ENCODE data around the gene RTN4RL2.

RTN4RL2 gene

DNA sequence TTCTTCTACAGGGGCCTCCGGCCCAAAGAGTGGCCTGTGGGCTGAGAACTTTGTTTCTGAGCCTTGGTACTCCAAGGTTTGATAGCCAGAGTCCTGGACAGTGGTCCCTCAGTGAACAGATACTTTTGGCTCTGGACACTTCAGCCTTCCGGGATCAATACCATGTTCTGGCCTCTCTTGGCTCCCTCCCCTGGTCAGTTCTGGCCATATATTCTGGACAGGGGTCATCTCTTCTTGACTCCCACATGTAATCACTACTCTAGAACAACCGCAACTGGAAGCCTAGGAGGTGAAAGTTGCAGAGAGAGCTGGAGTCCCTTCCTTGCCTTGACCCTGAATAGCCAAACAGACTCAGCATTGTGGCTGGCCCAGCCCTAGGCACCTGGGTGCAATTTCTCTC is 2.3 kb downstream of the RTN4RL2 start:
- no peak for DNase-seq (ENCODE audit: low read depth)

DNA sequence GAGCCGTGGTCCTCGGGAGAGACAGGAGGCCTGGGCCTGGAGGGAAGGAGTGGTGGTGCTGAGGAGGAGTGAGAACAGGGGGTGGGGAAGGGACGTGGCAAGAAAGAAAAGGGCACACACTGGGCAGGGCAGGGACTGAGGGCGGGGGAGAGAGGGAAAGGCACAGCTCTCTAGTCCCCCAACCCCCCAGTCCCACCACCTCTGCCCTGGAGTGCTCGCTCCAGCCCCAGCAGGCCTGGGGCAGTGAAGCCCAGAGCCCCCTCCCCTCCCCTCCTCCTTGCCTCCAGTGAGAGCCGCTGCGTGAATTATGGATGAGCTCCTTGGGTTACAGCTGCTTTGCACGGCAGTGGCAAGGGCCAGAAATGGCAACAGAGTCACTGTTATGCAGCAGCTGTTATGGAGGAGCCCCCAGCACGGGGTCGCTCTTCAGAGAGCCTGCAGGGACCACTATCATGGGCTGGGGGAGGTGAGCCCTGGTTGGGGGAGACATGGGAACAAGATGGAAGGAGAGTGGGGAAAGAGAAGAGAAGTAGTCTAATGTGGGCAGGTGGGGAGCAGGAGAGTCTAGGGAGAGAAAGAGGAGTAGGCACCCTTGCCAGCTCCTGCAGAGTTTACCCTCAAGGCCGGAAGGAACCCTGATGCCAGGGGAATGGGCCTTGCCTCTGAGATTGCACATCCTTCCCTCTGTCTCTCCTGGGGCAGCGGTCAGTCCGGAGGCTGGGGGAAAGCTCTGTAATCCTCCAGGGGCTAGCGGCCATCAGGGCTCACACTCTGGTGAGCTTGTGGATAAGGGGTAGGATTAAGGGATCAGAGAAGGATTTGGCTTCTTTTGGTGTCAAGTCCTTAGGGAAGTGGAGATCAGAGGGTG is 3.6 kb downstream of the RTN4RL2 start:
- DNase-seq (ENCODE audit: low read depth) = no peak

DNA sequence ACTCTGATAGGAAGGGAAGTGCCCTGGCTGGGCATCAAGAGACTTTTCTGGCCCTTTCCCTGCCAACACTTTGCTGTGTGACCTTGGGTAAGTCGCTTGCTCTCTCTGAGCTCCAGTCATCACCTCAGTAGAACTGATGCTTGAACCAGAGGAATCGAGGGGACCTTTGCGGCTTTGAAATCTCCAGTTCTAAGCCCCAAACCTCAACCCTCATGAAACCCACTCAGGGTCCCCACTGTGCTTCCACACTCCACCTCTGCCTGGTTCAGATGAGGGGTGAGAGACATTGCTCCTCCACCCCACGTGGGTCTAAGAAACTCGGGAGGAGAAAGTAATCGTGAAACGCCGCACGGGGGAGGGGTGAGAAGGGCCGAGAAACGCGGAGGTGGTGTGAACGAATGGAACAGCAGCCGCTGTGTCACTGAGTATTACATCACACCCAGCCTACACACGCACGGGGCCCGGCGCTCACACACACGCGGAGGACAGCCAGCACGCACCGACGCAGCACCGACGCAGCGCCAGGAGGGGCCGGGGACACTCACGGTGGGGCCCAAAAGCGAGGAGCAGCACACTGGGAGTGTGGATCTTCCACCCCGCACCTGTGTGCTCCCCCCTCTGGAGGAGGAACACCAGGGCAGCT is 4.3 kb downstream of the RTN4RL2 start:
- no peak for DNase-seq (ENCODE audit: low read depth)

DNA sequence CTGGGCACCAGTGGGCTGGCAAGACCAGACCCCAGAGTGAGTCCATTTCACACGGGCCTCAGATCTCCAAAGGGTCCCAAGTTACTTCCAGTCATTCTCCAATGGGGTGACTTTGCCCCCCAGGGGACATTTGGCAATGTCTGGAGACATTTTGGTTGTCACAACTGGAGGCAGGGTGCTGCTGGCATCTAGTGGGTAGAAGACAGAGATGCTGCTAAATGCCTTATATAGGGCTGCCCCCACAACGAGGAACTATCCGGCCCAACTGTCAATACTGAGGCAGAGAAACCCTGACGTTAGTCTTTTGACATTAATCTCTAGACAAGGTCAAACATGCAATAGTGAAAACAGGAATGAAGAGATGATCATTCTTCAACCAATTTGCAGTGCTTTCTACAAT is 6.4 kb downstream of the RTN4RL2 start:
- no peak for DNase-seq (ENCODE audit: low read depth)

DNA sequence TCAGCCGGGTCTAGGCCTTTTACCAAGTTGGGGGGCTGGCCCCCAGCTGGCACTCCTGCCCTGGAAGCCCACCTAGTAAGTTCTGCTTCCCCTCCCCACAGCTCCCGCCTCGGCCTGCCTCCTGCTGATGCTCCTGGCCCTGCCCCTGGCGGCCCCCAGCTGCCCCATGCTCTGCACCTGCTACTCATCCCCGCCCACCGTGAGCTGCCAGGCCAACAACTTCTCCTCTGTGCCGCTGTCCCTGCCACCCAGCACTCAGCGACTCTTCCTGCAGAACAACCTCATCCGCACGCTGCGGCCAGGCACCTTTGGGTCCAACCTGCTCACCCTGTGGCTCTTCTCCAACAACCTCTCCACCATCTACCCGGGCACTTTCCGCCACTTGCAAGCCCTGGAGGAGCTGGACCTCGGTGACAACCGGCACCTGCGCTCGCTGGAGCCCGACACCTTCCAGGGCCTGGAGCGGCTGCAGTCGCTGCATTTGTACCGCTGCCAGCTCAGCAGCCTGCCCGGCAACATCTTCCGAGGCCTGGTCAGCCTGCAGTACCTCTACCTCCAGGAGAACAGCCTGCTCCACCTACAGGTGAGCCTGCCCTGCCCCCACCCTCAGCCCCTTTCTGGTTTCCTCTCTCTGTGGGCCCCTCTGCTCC is 7.3 kb downstream of the RTN4RL2 start:
- no peak for DNase-seq (ENCODE audit: low read depth)

DNA sequence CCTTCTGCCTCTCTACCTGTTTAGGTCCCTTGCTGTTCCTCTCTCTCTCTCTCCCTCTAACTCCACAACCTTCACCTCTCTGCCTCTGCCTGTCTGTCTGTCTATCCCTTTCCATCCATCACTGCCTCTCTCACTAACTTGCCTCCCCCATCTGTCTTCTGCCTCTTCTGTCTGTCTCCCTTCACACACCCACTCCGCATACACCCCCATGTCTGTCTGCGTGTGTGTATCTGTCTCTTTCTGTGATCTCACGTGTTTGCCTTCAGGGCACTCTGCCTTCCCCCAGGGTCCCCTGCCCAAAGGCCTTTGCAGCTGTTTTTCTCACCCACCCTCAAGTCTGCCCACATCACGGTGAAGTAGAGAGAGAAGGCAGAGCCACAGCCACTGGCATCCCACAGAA is 7.9 kb downstream of the RTN4RL2 start:
- DNase-seq (ENCODE audit: low read depth) = no peak

DNA sequence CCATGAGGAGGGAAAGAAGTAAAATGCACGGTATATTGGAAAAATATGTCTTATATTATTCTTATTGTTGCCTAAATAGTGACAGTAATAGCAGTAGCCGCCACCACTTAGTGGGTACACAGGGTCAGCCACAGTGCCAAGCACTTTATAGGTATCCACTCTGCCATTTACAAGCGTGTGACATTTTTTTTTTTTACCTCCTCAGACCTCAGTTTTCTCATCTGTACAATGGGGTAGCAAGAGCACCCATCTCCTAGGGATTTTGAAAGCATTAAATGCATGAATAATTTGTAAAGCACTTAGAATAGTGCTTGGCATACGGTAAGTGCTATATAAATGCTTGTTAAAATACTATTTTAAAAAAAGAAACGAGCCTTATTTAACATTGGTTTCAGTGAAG is 8.9 kb downstream of the RTN4RL2 start:
- no peak for DNase-seq (ENCODE audit: low read depth)

DNA sequence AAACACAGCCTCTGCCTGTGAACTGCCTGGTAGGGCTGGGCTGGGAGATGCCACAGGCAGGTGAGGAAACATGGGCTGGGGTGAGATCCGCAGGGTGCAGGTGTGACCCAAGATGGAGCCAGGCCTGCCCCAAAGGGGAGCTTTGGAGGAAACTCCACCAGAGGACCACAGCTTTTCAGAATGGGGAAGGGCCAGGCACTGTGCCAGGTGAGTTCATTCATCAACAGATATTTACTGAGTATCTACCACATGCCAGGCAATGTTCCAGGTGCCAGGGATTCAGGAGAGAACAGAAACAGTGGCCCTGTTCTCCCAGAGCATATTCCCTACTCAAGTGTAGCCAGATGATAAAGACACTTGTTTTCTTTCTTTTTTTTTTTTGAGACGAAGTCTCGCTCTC is 11.2 kb downstream of the RTN4RL2 start:
- no peak for DNase-seq (ENCODE audit: low read depth)

DNA sequence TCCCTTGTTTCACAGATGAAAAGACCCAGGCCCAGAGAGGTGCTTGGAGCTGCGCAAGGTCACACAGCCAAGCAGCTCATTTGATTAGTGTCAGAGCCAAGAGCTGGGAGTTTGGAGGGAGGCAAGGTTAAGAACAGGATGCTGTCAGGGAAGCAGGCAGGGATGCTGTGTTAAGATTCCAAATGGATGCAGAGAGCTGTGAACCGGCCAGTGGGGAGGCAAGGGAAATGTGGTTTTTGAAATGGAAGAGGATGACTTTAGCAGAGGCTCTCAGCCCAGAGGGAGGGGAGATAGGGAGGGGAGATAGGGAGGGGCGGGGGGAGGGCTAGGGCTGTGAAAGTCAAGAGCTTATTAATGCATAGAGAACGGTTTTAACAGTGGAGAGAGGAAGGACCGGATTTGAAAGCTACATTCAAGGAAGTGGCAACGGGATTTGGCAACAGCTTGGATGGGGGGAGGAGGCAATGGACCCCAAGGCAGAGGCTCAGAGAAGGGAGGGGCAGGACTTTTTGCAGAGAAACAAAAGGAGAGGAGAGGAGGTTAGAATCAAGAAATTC is 13.0 kb downstream of the RTN4RL2 start:
- no peak for DNase-seq (ENCODE audit: low read depth)

DNA sequence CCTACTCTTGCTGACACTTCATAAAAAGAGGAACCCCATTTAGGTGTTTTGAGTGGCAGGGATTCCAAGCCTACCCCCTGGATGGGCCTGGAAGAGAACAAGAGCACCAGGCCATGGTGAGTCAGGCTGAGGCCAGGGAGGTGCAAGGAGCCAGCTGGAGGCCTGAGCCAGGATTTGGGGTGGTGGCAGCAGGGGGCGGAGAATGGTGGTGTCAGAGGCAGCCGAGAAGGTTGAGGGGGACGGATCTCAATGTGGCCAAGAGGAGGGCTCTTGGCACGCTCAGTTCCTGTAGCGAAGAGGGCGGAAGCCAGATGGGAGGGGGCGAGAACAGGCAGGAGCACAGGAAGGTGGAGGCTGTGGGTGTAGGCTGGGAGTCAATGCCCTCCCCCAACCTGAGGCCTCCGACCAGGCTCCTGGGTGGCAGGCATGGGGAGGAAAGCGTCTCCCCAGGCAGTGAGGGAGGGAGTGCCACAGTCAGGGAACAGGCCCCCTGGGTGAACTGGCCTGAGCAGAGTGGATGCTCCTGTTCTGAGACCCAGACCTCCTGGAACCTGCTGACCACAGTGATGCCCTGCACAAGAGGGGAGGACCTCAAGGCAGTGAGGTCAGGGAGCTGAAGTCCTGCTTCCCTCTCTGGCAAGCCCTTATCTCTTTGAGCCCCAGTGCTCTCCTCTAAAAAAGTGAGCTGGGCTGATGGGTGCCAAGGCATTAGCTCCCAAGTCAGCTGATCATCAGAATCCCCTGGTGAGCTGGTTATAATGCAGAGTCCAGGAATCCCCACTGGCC is 13.9 kb downstream of the RTN4RL2 start:
- DNase-seq (ENCODE audit: low read depth) = no peak

DNA sequence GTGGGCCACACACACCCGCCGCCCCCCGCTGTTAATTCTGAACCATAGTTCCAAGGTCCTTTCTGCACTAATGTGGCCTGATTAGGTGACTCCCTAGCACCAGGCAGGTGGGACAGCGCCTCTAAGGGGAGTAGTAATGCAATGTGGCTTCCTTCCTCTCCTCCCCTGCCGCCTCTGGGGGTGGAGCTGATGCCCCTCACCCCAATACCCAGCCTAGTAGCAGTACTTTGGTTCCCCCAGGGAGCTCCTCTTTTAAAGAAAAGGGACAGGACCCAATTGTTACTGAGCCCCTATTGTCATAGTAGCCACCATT is 14.4 kb downstream of the RTN4RL2 start:
- DNase-seq (ENCODE audit: low read depth) = no peak

DNA sequence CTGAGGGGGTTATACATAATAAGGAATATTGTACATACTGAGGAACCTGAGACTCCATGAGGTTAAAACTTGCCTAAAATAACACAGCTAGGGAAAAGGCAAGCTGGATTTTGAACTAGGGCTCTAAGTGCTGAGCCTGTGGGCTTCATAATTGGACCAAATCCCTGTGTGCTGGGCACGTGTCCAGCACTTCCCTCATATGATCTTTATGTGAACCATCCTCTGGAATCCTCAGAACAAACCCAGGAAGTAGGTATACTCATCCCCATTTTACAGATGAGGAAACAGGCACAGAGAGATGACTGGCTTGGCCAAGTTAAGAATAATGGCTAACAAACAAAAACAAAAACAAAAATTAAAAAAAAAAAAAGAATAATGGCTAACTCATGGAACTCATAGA is 14.9 kb downstream of the RTN4RL2 start:
- DNase-seq (ENCODE audit: low read depth) = no peak

DNA sequence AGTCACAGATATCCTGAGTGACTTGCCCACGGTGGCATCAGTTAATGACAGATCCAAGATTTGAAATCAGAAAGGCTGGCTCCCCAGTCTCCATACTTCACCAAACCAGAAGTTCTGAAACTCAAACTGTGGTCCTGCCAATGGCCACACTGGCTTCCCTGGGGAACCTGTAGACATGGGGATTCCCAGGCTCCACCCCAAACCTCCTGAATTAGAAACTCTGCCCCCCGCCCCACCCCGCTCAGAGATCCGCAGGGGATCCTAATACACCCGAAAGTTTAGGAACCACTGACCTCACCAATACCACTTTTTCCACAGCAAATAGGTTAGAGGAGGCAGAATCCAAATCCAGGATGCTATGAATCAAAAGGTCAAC is 15.3 kb downstream of the RTN4RL2 start:
- no peak for DNase-seq (ENCODE audit: low read depth)

DNA sequence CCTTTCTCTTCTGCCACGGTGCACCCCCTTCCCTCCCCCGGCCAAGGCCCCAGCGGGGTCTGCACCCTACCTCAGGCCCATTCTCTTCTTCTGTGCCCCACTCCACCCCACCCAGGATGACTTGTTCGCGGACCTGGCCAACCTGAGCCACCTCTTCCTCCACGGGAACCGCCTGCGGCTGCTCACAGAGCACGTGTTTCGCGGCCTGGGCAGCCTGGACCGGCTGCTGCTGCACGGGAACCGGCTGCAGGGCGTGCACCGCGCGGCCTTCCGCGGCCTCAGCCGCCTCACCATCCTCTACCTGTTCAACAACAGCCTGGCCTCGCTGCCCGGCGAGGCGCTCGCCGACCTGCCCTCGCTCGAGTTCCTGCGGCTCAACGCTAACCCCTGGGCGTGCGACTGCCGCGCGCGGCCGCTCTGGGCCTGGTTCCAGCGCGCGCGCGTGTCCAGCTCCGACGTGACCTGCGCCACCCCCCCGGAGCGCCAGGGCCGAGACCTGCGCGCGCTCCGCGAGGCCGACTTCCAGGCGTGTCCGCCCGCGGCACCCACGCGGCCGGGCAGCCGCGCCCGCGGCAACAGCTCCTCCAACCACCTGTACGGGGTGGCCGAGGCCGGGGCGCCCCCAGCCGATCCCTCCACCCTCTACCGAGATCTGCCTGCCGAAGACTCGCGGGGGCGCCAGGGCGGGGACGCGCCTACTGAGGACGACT is 15.9 kb downstream of the RTN4RL2 start:
- DNase-seq (ENCODE audit: low read depth) = no peak

DNA sequence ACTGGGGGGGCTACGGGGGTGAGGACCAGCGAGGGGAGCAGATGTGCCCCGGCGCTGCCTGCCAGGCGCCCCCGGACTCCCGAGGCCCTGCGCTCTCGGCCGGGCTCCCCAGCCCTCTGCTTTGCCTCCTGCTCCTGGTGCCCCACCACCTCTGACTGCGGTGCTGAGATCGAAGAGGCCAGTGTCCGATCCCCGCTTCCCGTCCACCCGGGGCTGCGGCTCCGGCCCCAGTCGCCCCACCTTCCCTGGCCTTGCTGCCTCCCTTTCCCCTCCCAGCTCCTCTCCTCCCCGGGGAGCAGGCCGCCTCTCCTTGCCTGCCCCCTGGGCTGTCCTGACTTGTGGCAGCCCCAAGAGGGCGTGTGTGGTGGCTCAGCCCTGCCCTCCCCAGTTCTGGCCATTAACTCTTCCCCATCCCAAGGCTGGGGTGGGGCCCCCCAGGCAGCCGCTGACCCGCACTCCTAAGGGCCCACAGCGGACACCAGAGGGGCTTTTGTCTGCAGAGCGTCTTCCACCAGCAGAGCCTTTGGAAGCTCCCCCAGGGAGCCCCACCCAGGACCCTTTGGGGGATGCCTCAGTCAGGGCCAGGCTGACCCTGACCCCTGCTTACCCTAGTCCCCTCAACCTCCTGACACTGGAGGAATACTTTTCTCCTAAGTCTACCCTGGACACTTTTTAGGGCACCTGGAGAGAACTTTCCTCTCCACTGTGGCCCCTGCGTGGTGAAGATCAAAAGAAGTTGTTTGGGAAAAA is 16.6 kb downstream of the RTN4RL2 start:
- DNase-seq (ENCODE audit: low read depth) = no peak

DNA sequence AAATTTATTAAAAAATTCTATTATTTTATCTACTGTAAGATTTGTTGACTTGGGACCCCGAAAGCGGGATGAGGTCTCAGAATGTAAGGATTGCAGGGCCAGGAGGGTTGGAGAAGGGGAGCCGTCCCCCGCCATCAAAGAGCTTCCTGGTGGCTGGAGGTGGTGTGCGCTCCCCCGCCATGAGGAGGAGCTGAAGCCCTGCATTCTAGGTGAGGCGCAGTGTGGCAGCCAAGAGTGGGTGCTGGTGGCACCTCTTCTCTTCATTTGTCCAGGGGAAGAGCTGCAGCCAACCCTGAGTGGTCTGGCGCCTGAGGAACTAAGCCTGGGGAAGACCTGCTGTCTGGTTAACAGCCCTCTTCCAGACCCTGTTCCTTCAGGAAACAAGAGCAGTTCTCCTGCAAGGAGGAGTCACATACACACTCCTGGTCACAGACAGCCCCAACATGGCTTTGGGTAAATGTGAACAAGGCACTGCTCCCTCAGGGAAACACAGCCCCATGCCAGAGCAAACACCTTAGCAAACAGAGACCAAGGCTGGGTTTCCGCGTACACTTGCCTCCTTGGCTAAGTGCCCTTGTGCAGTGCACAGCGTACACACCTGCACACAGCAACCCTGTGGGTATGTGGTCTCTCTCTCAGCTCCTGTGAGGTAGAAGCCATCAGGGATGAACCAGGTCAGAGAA is 17.3 kb downstream of the RTN4RL2 start:
- DNase-seq (ENCODE audit: low read depth) = no peak

DNA sequence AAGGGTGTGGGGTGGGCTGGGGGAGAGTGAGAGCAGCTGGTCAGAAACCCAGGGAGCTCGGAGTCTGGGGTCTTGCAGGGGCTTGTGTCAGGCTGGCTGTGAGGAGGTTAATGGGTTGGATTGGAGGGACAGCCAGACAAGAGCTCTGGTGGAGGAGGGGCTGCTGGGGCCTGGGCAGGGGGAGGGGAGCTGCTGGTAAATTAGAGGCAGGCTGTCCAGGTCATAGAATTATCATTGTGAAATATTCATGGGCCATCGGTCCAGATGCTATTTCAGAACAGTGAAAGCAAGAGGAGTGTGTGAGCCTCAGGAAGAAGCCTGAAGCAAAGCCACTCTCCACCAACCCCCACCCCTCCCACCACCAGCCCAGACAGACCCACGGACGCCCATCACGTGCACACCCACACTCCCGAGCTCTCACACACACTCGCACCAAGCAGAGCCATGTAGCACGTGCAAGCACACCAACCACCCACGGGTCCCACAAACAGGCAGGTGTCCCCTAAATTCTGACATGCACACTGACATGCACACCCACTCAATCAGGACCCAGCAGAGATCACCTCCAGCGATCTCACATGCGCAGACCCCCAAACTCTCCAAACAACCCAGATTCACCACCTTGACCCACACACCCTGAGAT is 18.8 kb downstream of the RTN4RL2 start:
- no peak for DNase-seq (ENCODE audit: low read depth)

DNA sequence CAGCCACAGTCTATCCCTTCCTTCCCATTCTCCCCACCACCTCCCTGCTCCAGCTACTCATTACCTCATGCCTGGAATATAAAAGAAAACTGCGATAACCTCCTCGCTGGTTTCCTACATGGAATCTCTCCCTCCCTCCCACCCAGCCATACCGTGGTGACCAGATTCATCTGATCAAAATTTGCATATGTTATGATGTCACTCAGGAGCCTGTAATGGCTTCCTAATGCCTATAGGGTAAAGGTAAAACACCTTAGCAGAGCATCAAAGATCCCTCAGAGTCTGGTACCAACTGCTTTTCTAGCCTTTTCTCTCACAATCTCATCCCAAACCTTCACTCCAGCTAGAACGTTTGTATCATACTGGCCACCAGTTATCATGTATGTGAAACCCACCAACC is 19.6 kb downstream of the RTN4RL2 start:
- no peak for DNase-seq (ENCODE audit: low read depth)

DNA sequence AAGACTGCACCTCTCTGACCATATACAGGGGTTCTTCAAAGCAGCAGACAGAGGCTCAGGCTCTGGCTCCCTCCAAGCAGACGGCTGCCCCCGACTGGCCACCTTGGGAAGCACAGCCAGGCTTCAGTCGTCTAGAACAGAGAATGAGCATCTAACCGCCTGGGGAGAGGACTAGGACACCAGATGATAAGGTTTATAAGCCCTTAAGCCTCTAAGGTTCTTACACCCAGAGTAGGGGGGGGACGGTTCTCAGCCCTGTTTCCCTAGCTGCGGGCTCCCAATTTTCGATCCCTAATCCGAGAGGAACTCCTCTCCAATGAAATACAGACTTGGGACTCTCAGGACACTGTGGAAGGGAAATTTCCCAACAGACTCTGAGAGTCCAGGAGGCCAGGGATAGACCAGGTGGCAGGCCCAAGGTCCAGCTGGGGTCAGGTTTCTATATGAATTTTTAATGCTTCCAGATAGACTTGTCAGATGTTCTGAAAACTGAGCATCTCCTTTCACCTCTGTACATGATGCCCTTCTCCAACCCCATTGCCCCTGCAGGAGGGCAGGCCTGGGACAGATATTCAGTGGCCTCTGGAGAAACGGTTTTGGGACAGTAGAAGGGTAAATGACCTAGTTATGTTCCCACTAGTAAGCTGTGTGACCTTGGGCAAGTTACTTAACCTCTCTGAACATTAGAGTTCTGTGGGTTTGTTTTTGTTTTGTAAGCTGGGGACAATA is 20.2 kb downstream of the RTN4RL2 start:
- DNase-seq (ENCODE audit: low read depth) = peak; percentile 52

All from activated T-cell treated with anti-CD3 and anti-CD28 coated beads for 1 hour (primary cell).